HG02852 (cell line): ENCODE data around the gene GAPVD1.
"Not testable (repeated sequence)": the region's sequence is repeated elsewhere in the genome, so short reads cannot be mapped to it uniquely, and the experiment has no call there.

Experiments used
- ATAC-seq: cut with Tn5 transposase; IDR thresholded peaks from one replicate; pipeline ENCODE4 v1.9.1; 2021; ENCODE audit warnings: mild to moderate bottlenecking, moderate library complexity; ENCODE audit not compliant: unreplicated experiment

The GAPVD1 gene

GRCh38 chr9:125304273-125304672 is 42.6 kb downstream of the GAPVD1 start:
- no peak for ATAC-seq

- ATAC-seq = no peak
Observed at GRCh38 chr9:125312411-125312810, 50.8 kb downstream of the GAPVD1 start.

DNA sequence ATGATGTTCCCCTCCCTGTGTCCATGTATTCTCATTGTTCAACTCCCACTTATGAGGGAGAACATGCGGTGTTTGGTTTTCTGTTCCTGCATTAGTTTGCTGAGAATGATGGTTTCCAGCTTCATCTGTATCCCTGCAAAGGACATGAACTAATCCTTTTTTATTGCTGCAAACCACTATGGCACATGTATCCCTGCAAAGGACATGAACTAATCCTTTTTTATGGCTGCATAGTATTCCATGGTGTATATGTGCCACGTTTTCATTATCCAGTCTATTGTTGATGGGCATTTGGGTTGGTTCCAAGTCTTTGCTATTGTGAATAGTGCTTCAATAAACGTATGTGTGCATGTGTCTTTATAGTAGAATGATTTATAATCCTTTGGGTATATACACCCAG is 54.7 kb downstream of the GAPVD1 start:
- not testable (repeated sequence) for ATAC-seq

- no peak for ATAC-seq
Observed at GRCh38 chr9:125317704-125318103, 56.1 kb downstream of the GAPVD1 start.

GRCh38 chr9:125321496-125321895 is 59.9 kb downstream of the GAPVD1 start:
- no peak for ATAC-seq

- no peak for ATAC-seq
Observed at GRCh38 chr9:125323615-125324014, 62.0 kb downstream of the GAPVD1 start.

DNA sequence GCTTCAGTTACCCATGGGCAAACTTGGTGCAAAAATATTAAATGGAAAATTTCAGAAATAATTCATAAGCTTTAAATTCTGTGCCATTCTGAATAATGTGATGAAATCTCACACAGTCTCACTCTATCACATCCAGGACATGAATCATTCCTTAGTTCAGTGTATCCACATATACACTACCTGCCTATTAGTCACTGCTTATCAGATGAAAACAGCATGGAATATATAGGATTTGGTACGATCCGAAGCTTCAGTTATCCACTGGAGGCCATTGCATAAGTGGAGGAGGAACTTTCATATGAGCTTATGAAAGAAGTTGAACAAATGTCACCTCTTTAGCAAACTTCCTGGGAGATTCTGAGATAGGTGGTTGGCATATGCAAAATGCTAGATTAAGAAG is 64.2 kb downstream of the GAPVD1 start:
- no peak for ATAC-seq

- no peak for ATAC-seq
Observed at GRCh38 chr9:125329978-125330377, 68.4 kb downstream of the GAPVD1 start.

DNA sequence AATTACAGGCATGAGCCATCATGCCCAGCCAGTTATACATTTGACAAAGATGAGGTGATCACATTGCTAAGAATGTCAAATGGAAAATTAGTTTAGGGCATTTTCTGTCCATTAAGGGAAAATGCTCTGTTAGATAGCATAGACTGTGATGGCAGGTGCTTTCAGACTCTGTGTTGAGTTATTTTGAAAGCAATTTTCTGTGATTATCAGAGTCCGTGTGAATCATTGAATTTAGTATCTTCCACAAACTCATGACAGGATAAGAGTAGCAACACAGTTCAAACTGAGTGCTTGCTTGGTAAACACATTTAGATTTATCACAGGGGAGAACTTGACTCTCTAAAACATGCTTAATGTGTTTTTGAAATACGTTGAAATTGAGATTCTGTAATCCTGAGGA is 69.0 kb downstream of the GAPVD1 start:
- ATAC-seq = no peak

DNA sequence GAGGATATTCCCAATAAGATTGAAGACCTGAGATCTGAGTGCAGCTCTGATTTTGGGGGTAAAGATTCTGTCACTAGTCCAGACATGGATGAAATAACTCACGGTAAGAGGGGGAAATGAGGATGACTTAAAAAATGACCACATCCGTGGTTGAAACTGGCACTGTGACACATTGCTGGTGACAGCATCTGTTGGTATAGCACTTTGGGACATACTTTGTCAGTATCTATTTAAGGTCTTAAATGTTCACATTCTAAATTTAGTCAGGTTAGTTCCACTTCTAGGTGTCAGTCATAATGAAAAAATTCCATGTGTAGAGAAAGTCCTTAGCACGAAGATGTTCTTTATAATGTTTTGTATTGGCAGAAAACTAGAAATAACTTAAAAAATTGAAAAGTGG is 70.9 kb downstream of the GAPVD1 start:
- peak; percentile 72 for ATAC-seq

GRCh38 chr9:125337236-125337635 is 75.6 kb downstream of the GAPVD1 start:
- ATAC-seq = no peak

- ATAC-seq = no peak
Observed at GRCh38 chr9:125338929-125339328, 77.3 kb downstream of the GAPVD1 start.

DNA sequence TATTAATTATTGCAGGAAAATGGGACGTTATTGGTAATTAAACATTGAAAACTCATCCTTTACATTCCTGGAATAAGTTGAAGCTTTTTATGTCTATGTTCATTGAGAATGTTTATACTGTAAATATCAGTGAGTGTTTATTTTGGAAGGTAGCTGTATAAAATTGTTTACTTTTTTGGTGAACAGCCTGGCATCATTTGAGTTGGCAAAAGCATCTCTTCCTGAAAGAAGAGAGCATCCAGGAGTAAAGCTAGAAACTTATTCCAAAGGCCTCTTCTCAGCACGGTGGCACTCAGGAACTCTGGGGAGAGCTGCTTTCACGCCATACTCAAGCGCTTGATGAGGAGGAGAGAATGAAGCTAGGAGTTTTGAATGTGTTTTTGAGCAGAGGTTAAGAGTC is 79.9 kb downstream of the GAPVD1 start:
- no peak for ATAC-seq

DNA sequence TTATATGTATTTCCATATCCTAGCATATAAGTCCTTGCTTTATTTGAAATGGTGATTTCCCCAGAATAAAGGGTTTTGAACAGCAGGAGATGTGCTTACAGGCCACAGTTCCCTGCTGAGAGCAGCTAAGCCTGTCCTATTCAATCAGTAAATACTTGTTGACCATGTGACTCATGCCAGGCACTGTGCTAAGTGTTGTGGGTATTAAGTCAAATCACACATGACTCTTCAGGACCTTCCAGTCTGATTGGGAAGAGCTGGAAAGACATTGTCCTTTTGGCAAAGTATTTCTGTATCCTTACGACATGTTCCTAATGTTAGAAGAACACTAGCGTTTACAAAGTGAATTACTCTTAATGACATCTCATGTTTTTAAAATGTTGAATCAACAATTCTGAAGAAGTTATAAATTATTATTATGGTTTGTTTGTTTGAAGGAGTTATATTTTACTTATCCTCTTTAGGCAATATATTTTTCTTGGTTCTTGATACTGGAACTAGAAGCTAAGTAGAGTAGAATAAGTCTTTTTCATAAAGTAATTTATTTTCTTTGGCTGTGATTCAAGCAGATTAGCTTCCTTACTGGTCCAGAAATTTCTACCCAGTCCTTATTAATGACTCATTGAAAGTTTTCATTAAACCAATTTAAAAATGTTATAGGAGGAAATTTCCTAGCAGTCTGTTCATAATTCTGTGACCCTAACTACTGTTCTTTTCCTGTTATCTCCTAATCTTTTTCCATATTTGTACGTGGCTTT is 82.1 kb downstream of the GAPVD1 start:
- ATAC-seq = no peak

GRCh38 chr9:125346080-125346732 is 84.6 kb downstream of the GAPVD1 start:
- ATAC-seq = no peak

DNA sequence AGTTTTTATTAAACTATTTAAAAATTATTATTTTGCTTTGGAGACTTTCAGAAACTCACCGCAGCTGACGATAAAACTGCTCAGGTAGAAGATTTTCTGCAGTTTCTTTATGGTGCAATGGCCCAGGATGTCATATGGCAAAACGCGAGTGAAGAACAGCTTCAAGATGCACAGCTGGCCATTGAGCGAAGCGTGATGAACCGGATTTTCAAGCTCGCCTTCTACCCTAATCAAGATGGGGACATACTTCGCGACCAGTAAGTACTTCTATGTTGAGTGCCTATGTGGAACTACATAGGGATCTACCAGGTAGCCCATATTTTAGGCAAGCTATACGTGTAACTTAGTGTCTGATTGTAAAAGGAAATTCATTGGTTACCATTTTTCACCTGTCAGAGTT is 94.0 kb downstream of the GAPVD1 start:
- ATAC-seq = no peak

DNA sequence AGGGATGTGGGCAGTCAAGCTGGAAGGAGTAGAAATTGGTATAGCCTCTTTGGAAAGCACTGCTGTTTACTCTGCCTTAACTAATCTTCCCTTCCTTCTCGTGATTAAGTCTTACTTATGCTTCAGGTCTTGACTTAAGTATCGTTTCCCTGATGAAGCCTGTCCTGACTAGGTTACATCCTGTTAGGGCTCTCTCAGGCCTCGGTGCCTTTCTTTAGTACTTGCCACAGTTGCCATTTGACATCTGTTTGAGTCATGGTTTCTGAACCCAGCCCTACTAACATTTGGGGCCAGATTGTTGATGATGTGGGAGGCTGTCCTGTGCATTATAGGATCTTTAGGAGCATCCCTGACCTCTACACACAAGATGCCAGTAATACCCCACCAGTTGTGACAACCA is 94.4 kb downstream of the GAPVD1 start:
- ATAC-seq = no peak

DNA sequence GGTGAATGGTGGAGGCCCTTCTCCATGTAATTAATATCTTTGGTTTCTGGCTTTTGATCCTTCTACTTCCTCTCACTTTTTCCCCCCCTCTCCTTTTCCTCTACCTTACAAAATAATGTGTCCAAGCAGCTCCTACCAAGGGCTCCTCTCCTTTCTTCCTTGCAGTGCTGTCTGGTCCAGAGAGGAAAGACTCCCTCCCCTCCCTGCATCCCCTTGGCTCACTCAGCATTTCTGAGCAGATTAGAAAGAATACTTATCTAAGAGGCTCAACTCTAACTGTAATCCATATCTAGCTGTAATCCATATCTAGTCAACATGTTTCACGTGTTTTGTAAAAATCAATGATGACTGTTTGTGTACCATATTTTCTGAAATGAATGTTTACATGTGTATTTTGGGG is 97.4 kb downstream of the GAPVD1 start:
- no peak for ATAC-seq

- ATAC-seq = no peak
Observed at GRCh38 chr9:125360601-125361000, 99.0 kb downstream of the GAPVD1 start.

- ATAC-seq = no peak
Observed at GRCh38 chr9:125361837-125362531, 100.4 kb downstream of the GAPVD1 start.

DNA sequence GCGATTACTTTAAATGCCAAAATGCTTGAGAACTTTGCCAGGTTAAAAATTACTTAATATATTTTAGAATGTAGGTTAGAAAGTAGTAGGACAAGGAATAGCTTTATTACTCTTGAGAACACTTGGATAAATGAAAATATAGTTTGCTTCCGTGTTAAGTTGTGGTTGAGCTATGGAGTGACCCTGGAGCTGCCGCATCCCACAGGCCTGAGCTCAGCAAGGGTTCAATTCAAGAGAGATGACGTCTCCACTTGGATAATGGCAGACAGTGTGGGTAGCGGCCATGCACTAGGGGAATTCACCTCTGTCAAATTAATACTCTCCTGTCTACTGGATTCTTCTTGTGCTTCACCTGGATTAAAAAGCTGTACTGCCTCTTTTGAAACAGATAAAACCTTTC is 105.0 kb downstream of the GAPVD1 start:
- no peak for ATAC-seq

GRCh38 chr9:125370786-125371185 is 109.2 kb downstream of the GAPVD1 start:
- no peak for ATAC-seq
